ENCODE results near the gene NSUN3. TPM values are rescaled to one million over a fixed set of nuclear protein-coding genes. Genes with fewer than 3 reads are reported as not detected.

NSUN3 gene
- total and polyA plus RNA-seq, 2 donors (not counting 3 experiments of a cell fraction or from before 2014, with no cell fraction given), result 3.4 to 10.7 TPM

DNA sequence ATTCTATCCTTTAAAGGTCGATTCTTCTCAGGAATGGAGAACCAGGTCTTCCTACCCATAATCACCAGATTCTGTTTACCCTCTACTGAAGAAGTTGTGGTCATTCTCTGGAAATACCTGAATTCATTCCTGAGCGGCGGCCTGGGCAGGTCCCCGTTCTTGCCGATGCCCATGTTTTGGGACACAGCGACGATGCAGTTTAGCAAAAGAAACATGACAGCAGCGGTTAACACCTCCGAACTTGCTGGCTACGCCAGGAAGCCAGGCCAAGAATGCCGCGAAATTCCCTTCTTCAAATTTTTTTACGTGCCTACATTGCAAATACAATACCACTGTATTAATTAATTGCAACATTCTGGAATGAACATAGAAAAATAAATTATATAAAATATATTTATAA, 1.6 kb upstream of the NSUN3 start:
- no TSS peak for BruUV-seq (replicated peaks)
- intact Hi-C loops (cut with micrococcal nuclease), result loop anchor here (10.0 kb wide), 1 partner anchor 156 kb away; no protein-coding TSS in a partner anchor
- no peaks in the 10 kb centered on the region for H3K27me3 ChIP-seq (ENCODE audit: control insufficient read depth in 2 of 2, insufficient read depth in 2 of 2, low read length in 2 of 2)
- ChIA-PET CTCF (no interaction called here), POLR2A (no interaction called here)
- FAIRE-seq (no peak), DNase-seq (ENCODE audit: low read depth, low spot score) (no peak)
- H3K9me3 ChIP-seq (replicated peaks; ENCODE audit: control insufficient read depth, insufficient read depth, low read length), result no peaks in the 10 kb centered on the region
- H3K4me3 ChIP-seq (replicated peaks in 1 of 3; ENCODE audit: insufficient read depth in 1 of 3, low read depth in 1 of 3, low read length in 3 of 3), result no peak overlapping the region
- no peak overlapping the region for H3K27ac ChIP-seq (ENCODE audit: insufficient read depth, low read depth, low read length)
- no peak overlapping the region for H2AFZ ChIP-seq (ENCODE audit: low read depth, low read length)
- TF ChIP-seq, protein P1, sequence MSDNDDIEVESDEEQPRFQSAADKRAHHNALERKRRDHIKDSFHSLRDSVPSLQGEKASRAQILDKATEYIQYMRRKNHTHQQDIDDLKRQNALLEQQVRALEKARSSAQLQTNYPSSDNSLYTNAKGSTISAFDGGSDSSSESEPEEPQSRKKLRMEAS (IDR thresholded peaks at IDR 0.05; ENCODE audit: insufficient read depth, insufficient read length), result no peak
- TF ChIP-seq GATA2 (IDR thresholded peaks at IDR 0.05; ENCODE audit: insufficient read depth, insufficient read length, low read depth, low read length) (no peak), MYC (IDR thresholded peaks at IDR 0.05; ENCODE audit: low read depth, low read length) (no peak), FOS (IDR thresholded peaks at IDR 0.05; ENCODE audit: borderline replicate concordance, insufficient read depth, low read length) (no peak), POLR2A (IDR thresholded peaks at IDR 0.05; ENCODE audit: low read depth, low read length) (no peak), JUN (IDR thresholded peaks at IDR 0.05; ENCODE audit: borderline replicate concordance, insufficient read depth, insufficient read length, low read depth) (no peak)
- peaks cover 0 to 2% of the 10 kb centered on the region in 2 experiments for H3K36me3 ChIP-seq (ENCODE audit: control insufficient read depth in 2 of 2, extremely low read depth in 1 of 2, insufficient read depth in 2 of 2, low read length in 2 of 2)
- peaks cover 10% of the 10 kb centered on the region for H3K4me1 ChIP-seq (ENCODE audit: control insufficient read depth, extremely low read depth, insufficient read depth, low read length)
- H4K20me1 ChIP-seq (replicated peaks; ENCODE audit: control insufficient read depth, extremely low read depth, insufficient read depth, low read length), result no peaks in the 10 kb centered on the region
- H3K9ac ChIP-seq (replicated peaks; ENCODE audit: extremely low read depth, insufficient read depth, low read length), result no peak overlapping the region
- H3K9me1 ChIP-seq (replicated peaks; ENCODE audit: control insufficient read depth, extremely low read depth, insufficient read depth, low read length), result no peaks in the 10 kb centered on the region
- H3K4me2 ChIP-seq (ENCODE audit: insufficient read depth, low read length), result no peak overlapping the region
- H3K79me2 ChIP-seq (ENCODE audit: control insufficient read depth, insufficient read depth, low read length), result peaks cover 10% of the 10 kb centered on the region
- dilution Hi-C loops (cut with MboI; ENCODE audit: extremely low pct_ligation_motif_present, low sequenced_read_pairs), result no loop called here

DNA sequence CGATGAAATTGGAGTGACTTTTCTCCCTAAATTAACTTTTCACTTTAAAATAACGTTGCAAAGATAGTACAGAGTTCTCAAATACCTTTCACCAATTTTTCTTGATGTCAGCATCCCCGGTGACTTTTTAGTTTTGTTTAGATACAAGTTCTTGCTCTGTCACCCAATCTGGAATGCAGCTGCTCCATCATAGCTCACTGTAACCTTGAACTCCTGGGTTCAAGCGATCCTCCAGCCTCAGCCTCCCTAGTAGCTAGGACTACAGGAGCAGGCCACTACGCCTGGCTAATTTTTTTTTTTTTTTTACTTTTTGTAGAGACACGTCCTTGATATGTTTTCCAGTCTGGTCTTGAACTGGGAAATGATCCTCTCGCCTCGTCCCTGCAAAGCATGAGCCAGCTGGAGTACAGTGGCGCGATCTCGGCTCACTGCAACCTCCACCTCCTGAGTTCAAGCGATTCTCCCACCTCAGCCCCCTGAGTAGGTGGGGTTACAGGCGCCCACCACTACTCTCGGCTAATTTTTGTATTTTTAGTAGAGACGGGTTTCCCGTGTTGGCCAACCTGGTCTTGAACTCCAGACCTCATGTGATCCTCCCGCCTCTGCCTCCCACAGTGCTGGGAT, 747 bp downstream of the NSUN3 start:
- intact Hi-C loops (cut with micrococcal nuclease) (loop anchor here (2.0 to 10.0 kb wide), 3 partner anchors 59 to 159 kb away; partner anchors contain the start of gene PROS1), dilution Hi-C loops (cut with MboI; ENCODE audit: extremely low pct_ligation_motif_present, low sequenced_read_pairs) (no loop called here)
- no peaks in the 10 kb centered on the region for H3K27me3 ChIP-seq (ENCODE audit: control insufficient read depth in 2 of 2, insufficient read depth in 2 of 2, low read length in 2 of 2)
- no peaks in the 10 kb centered on the region for H3K9me1 ChIP-seq (replicated peaks; ENCODE audit: control insufficient read depth, extremely low read depth, insufficient read depth, low read length)
- H3K79me2 ChIP-seq (ENCODE audit: control insufficient read depth, insufficient read depth, low read length), result peaks cover 10% of the 10 kb centered on the region
- FAIRE-seq, result no peak
- H4K20me1 ChIP-seq (replicated peaks; ENCODE audit: control insufficient read depth, extremely low read depth, insufficient read depth, low read length), result no peaks in the 10 kb centered on the region
- H3K4me1 ChIP-seq (ENCODE audit: control insufficient read depth, extremely low read depth, insufficient read depth, low read length), result peaks cover 17% of the 10 kb centered on the region
- POLR2A ChIA-PET, result interaction anchor here (0.9 to 1.3 kb wide), 3 partner anchors 34 to 91 kb away, joined by 3 to 4 read pairs (median 4); no protein-coding TSS in a partner anchor
- H3K4me2 ChIP-seq (ENCODE audit: insufficient read depth, low read length), result peak overlapping the region; percentile 98
- CTCF ChIA-PET, result interaction anchor here (1.1 to 2.6 kb wide), 3 partner anchors 8 to 90 kb away, joined by 4 to 14 read pairs (median 5); partner anchors contain the start of gene PROS1
- H3K27ac ChIP-seq (ENCODE audit: insufficient read depth, low read depth, low read length), result peak overlapping the region; percentile 92
- H3K4me3 ChIP-seq (replicated peaks in 1 of 3; ENCODE audit: insufficient read depth in 1 of 3, low read depth in 1 of 3, low read length in 3 of 3), result peak overlapping the region; percentile 65 to 98 (median 88)
- no peaks in the 10 kb centered on the region for H3K9me3 ChIP-seq (replicated peaks; ENCODE audit: control insufficient read depth, insufficient read depth, low read length)
- H2AFZ ChIP-seq (ENCODE audit: low read depth, low read length), result peak overlapping the region; percentile 43
- no peak for DNase-seq (ENCODE audit: low read depth, low spot score)
- no TSS peak for BruUV-seq (replicated peaks)
- H3K36me3 ChIP-seq (ENCODE audit: control insufficient read depth in 2 of 2, extremely low read depth in 1 of 2, insufficient read depth in 2 of 2, low read length in 2 of 2), result peaks cover 0 to 2% of the 10 kb centered on the region in 2 experiments
- TF ChIP-seq POLR2A (IDR thresholded peaks at IDR 0.05; ENCODE audit: low read depth, low read length) (no peak), FOS (IDR thresholded peaks at IDR 0.05; ENCODE audit: borderline replicate concordance, insufficient read depth, low read length) (no peak), POLR2AphosphoS5 (IDR thresholded peaks at IDR 0.05; ENCODE audit: insufficient read depth, low read depth, low read length) (no peak), EZH2 (IDR thresholded peaks at IDR 0.05; ENCODE audit: borderline replicate concordance, low read depth, low read length, severe bottlenecking) (no peak), GATA2 (IDR thresholded peaks at IDR 0.05; ENCODE audit: insufficient read depth, insufficient read length, low read depth, low read length) (no peak), JUN (IDR thresholded peaks at IDR 0.05; ENCODE audit: borderline replicate concordance, insufficient read depth, insufficient read length, low read depth) (no peak), MYC (IDR thresholded peaks at IDR 0.05; ENCODE audit: low read depth, low read length) (no peak)
- TF ChIP-seq, protein P1 (IDR thresholded peaks at IDR 0.05; ENCODE audit: insufficient read depth, insufficient read length), result no peak
- TF ChIP-seq, protein P2, sequence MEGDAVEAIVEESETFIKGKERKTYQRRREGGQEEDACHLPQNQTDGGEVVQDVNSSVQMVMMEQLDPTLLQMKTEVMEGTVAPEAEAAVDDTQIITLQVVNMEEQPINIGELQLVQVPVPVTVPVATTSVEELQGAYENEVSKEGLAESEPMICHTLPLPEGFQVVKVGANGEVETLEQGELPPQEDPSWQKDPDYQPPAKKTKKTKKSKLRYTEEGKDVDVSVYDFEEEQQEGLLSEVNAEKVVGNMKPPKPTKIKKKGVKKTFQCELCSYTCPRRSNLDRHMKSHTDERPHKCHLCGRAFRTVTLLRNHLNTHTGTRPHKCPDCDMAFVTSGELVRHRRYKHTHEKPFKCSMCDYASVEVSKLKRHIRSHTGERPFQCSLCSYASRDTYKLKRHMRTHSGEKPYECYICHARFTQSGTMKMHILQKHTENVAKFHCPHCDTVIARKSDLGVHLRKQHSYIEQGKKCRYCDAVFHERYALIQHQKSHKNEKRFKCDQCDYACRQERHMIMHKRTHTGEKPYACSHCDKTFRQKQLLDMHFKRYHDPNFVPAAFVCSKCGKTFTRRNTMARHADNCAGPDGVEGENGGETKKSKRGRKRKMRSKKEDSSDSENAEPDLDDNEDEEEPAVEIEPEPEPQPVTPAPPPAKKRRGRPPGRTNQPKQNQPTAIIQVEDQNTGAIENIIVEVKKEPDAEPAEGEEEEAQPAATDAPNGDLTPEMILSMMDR (IDR thresholded peaks at IDR 0.05; ENCODE audit: extremely low read depth in 1 of 2, insufficient read depth in 1 of 2, low read depth in 1 of 2, low read length in 2 of 2), result no peak
- peak overlapping the region; percentile 99 for H3K9ac ChIP-seq (replicated peaks; ENCODE audit: extremely low read depth, insufficient read depth, low read length)

Measured in endothelial cell of umbilical vein (primary cell).